Activated gamma-delta T cell treated with Interleukin-2 at 50 U/mL for 16 hours (primary cell): Measurements from ENCODE around the gene OTOGL.
"Not testable (repeated sequence)": the region's sequence is repeated elsewhere in the genome, so short reads cannot be mapped to it uniquely, and the experiment has no call there.

Experiments
- DNase-seq: peaks from one replicate; pipeline ENCODE4 v3.0.0-alpha.2; 2020

The OTOGL gene

GRCh38 chr12:80227904-80228303 is 128.6 kb downstream of the OTOGL start:
- DNase-seq = not testable (repeated sequence)

GRCh38 chr12:80230068-80230467 is 130.7 kb downstream of the OTOGL start:
- DNase-seq = no peak

- no peak for DNase-seq
Measured at GRCh38 chr12:80232837-80233236, 133.5 kb downstream of the OTOGL start.

GRCh38 chr12:80233926-80234325 is 134.6 kb downstream of the OTOGL start:
- no peak for DNase-seq

- DNase-seq = no peak
Measured at GRCh38 chr12:80234667-80235066, 135.3 kb downstream of the OTOGL start.

- DNase-seq = no peak
Measured at GRCh38 chr12:80235944-80236343, 136.6 kb downstream of the OTOGL start.

GRCh38 chr12:80239867-80240266 is 140.5 kb downstream of the OTOGL start:
- DNase-seq = no peak

GRCh38 chr12:80241576-80242273 is 142.4 kb downstream of the OTOGL start:
- no peak for DNase-seq

- DNase-seq = no peak
Measured at GRCh38 chr12:80242321-80242720, 143.0 kb downstream of the OTOGL start.

GRCh38 chr12:80249581-80249980 is 150.2 kb downstream of the OTOGL start:
- not testable (repeated sequence) for DNase-seq

- no peak for DNase-seq
Measured at GRCh38 chr12:80257920-80258319, 158.6 kb downstream of the OTOGL start.

- DNase-seq = no peak
Measured at GRCh38 chr12:80260269-80260668, 160.9 kb downstream of the OTOGL start.

- no peak for DNase-seq
Measured at GRCh38 chr12:80261403-80261802, 162.1 kb downstream of the OTOGL start.

- no peak for DNase-seq
Measured at GRCh38 chr12:80262346-80262745, 163.0 kb downstream of the OTOGL start.

- no peak for DNase-seq
Measured at GRCh38 chr12:80262771-80263170, 163.4 kb downstream of the OTOGL start.

GRCh38 chr12:80264386-80264785 is 165.0 kb downstream of the OTOGL start:
- no peak for DNase-seq

- DNase-seq = no peak
Measured at GRCh38 chr12:80264891-80265290, 165.6 kb downstream of the OTOGL start.

- DNase-seq = no peak
Measured at GRCh38 chr12:80268924-80269749, 169.8 kb downstream of the OTOGL start.

GRCh38 chr12:80269803-80270552 is 170.6 kb downstream of the OTOGL start:
- no peak for DNase-seq

GRCh38 chr12:80271780-80272179 is 172.4 kb downstream of the OTOGL start:
- no peak for DNase-seq

GRCh38 chr12:80272387-80272915 is 173.1 kb downstream of the OTOGL start:
- no peak for DNase-seq

GRCh38 chr12:80273144-80273543 is 173.8 kb downstream of the OTOGL start:
- DNase-seq = no peak

- no peak for DNase-seq
Measured at GRCh38 chr12:80277732-80278131, 178.4 kb downstream of the OTOGL start.
